ENCODE results near the gene NFKBIA. TPM values are rescaled to one million over a fixed set of nuclear protein-coding genes. Genes with fewer than 3 reads are reported as not detected.
"Not testable (repeated sequence)": the region's sequence is repeated elsewhere in the genome, so short reads cannot be mapped to it uniquely, and the experiment has no call there.

NFKBIA gene
- total RNA-seq, 1 donor from 2014 or later = 386 TPM

GRCh38 chr14:35405304-35405996, 901 bp upstream of the NFKBIA start:
- no peak for DNase-seq (ENCODE audit: low spot score)
- Mint-ChIP-seq H3K4me3 (ENCODE audit: low read depth) (peak overlapping the region; percentile 95), H3K36me3 (ENCODE audit: low read depth) (peaks cover 33% of the 10 kb centered on the region), H3K27me3 (ENCODE audit: low read depth) (no peaks in the 10 kb centered on the region), H3K27ac (peak overlapping the region; percentile 97), H3K9me3 (no peaks in the 10 kb centered on the region), H3K4me1 (ENCODE audit: low read depth) (peaks cover 42% of the 10 kb centered on the region)
- intact Hi-C loops (cut with micrococcal nuclease) = loop anchor here (2.0 kb wide), 3 partner anchors 201 to 423 kb away; partner anchors contain the start of genes PRORP and SRP54

GRCh38 chr14:35403603-35404448, 723 bp downstream of the NFKBIA start:
- intact Hi-C loops (cut with micrococcal nuclease) = loop anchor here (1.0 to 5.0 kb wide), 11 partner anchors 12 to 421 kb away; partner anchors contain the start of genes FAM177A1, PRORP, PSMA6 and SRP54
- Mint-ChIP-seq H3K27ac (peak overlapping the region; percentile 97), H3K9me3 (no peaks in the 10 kb centered on the region), H3K4me1 (ENCODE audit: low read depth) (peaks cover 49% of the 10 kb centered on the region), H3K27me3 (ENCODE audit: low read depth) (no peaks in the 10 kb centered on the region), H3K36me3 (ENCODE audit: low read depth) (peaks cover 47% of the 10 kb centered on the region), H3K4me3 (ENCODE audit: low read depth) (peak overlapping the region; percentile 99)
- peak; percentile 88 for DNase-seq (ENCODE audit: low spot score)

GRCh38 chr14:35403114-35403602, 1.4 kb downstream of the NFKBIA start:
- Mint-ChIP-seq H3K36me3 (ENCODE audit: low read depth) (peaks cover 49% of the 10 kb centered on the region), H3K9me3 (no peaks in the 10 kb centered on the region), H3K27ac (peak overlapping the region; percentile 97), H3K4me1 (ENCODE audit: low read depth) (peaks cover 53% of the 10 kb centered on the region), H3K27me3 (ENCODE audit: low read depth) (no peaks in the 10 kb centered on the region), H3K4me3 (ENCODE audit: low read depth) (peak overlapping the region; percentile 99)
- intact Hi-C loops (cut with micrococcal nuclease) = loop anchor here (1.0 to 5.0 kb wide), 3 partner anchors 36 to 356 kb away; partner anchors contain the start of genes FAM177A1 and PSMA6
- DNase-seq (ENCODE audit: low spot score) = peak; percentile 33

GRCh38 chr14:35402323-35403113, 2.0 kb downstream of the NFKBIA start:
- Mint-ChIP-seq H3K9me3 (no peaks in the 10 kb centered on the region), H3K27ac (peak overlapping the region; percentile 97), H3K36me3 (ENCODE audit: low read depth) (peaks cover 49% of the 10 kb centered on the region), H3K4me1 (ENCODE audit: low read depth) (peaks cover 57% of the 10 kb centered on the region), H3K27me3 (ENCODE audit: low read depth) (no peaks in the 10 kb centered on the region), H3K4me3 (ENCODE audit: low read depth) (peak overlapping the region; percentile 99)
- intact Hi-C loops (cut with micrococcal nuclease) = loop anchor here (1.0 to 5.0 kb wide), 3 partner anchors 36 to 355 kb away; partner anchors contain the start of genes FAM177A1 and PSMA6
- peak; percentile 25 for DNase-seq (ENCODE audit: low spot score)

GRCh38 chr14:35401422-35402265, 2.9 kb downstream of the NFKBIA start:
- H3K4me3 Mint-ChIP-seq (ENCODE audit: low read depth) = peak overlapping the region; percentile 99
- peaks cover 53% of the 10 kb centered on the region for H3K4me1 Mint-ChIP-seq (ENCODE audit: low read depth)
- DNase-seq (ENCODE audit: low spot score) = no peak
- H3K27me3 Mint-ChIP-seq (ENCODE audit: low read depth) = no peaks in the 10 kb centered on the region
- peaks cover 49% of the 10 kb centered on the region for H3K36me3 Mint-ChIP-seq (ENCODE audit: low read depth)
- H3K27ac Mint-ChIP-seq = peak overlapping the region; percentile 97
- H3K9me3 Mint-ChIP-seq = no peaks in the 10 kb centered on the region
- intact Hi-C loops (cut with micrococcal nuclease) = loop anchor here (2.0 to 5.0 kb wide), 2 partner anchors 35 to 354 kb away; partner anchors contain the start of gene FAM177A1

GRCh38 chr14:35400648-35401421, 3.7 kb downstream of the NFKBIA start:
- no peak for DNase-seq (ENCODE audit: low spot score)

GRCh38 chr14:35399083-35399937, 5.2 kb downstream of the NFKBIA start:
- Mint-ChIP-seq H3K9me3 (no peaks in the 10 kb centered on the region), H3K27ac (peak overlapping the region; percentile 66), H3K4me3 (ENCODE audit: low read depth) (peak overlapping the region; percentile 6), H3K27me3 (ENCODE audit: low read depth) (no peaks in the 10 kb centered on the region), H3K4me1 (ENCODE audit: low read depth) (peaks cover 36% of the 10 kb centered on the region), H3K36me3 (ENCODE audit: low read depth) (peaks cover 49% of the 10 kb centered on the region)
- intact Hi-C loops (cut with micrococcal nuclease) = no loop called here
- no peak for DNase-seq (ENCODE audit: low spot score)

More at GRCh38 chr14:35400648-35401421, 3.7 kb downstream of the NFKBIA start:
- Mint-ChIP-seq H3K36me3 (ENCODE audit: low read depth) (peaks cover 49% of the 10 kb centered on the region), H3K9me3 (no peaks in the 10 kb centered on the region), H3K4me1 (ENCODE audit: low read depth) (peaks cover 45% of the 10 kb centered on the region), H3K27ac (peak overlapping the region; percentile 76), H3K4me3 (ENCODE audit: low read depth) (peak overlapping the region; percentile 99), H3K27me3 (ENCODE audit: low read depth) (no peaks in the 10 kb centered on the region)
- intact Hi-C loops (cut with micrococcal nuclease) = loop anchor here (5.0 kb wide), 1 partner anchor 354 kb away; the partner anchor contains the start of gene FAM177A1

- DNase-seq (ENCODE audit: low spot score) = no peak
- H3K36me3 Mint-ChIP-seq (ENCODE audit: low read depth) = peaks cover 43% of the 10 kb centered on the region
- no peaks in the 10 kb centered on the region for H3K27me3 Mint-ChIP-seq (ENCODE audit: low read depth)
- no peak overlapping the region for H3K27ac Mint-ChIP-seq
- H3K4me3 Mint-ChIP-seq (ENCODE audit: low read depth) = no peak overlapping the region
- no peaks in the 10 kb centered on the region for H3K9me3 Mint-ChIP-seq
- intact Hi-C loops (cut with micrococcal nuclease) = no loop called here
- peaks cover 38% of the 10 kb centered on the region for H3K4me1 Mint-ChIP-seq (ENCODE audit: low read depth)
Measured at GRCh38 chr14:35398071-35398584, 6.4 kb downstream of the NFKBIA start.

- Mint-ChIP-seq H3K27ac (peak overlapping the region; percentile 45), H3K36me3 (ENCODE audit: low read depth) (peaks cover 28% of the 10 kb centered on the region), H3K4me1 (ENCODE audit: low read depth) (peaks cover 29% of the 10 kb centered on the region)
- not testable (repeated sequence) for DNase-seq (ENCODE audit: low spot score); H3K9me3 Mint-ChIP-seq; H3K4me3 Mint-ChIP-seq (ENCODE audit: low read depth); H3K27me3 Mint-ChIP-seq (ENCODE audit: low read depth)
- intact Hi-C loops (cut with micrococcal nuclease) = loop anchor here (1.0 kb wide), 1 partner anchor 29 kb away; no protein-coding TSS in a partner anchor
Measured at GRCh38 chr14:35396610-35397009, 7.9 kb downstream of the NFKBIA start.

- DNase-seq (ENCODE audit: low spot score) = no peak
- Mint-ChIP-seq H3K27me3 (ENCODE audit: low read depth) (no peaks in the 10 kb centered on the region), H3K4me1 (ENCODE audit: low read depth) (peaks cover 19% of the 10 kb centered on the region), H3K36me3 (ENCODE audit: low read depth) (peaks cover 15% of the 10 kb centered on the region), H3K9me3 (no peaks in the 10 kb centered on the region), H3K4me3 (ENCODE audit: low read depth) (no peak overlapping the region), H3K27ac (no peak overlapping the region)
- intact Hi-C loops (cut with micrococcal nuclease) = no loop called here
Measured at GRCh38 chr14:35395283-35395682, 9.3 kb downstream of the NFKBIA start.
